HepG2 (cell line): ENCODE measurements around the gene PDE4D. TPM values are rescaled to one million over a fixed set of nuclear protein-coding genes. Genes with fewer than 3 reads are reported as not detected.

Source experiments
- ATAC-seq: fragments of 200-7000 bp; cut with Tn5 transposase; 3 replicates; pipeline ENCODE4 v1.9.1; 2020; ENCODE audit warnings: mild to moderate bottlenecking, moderate library complexity
- BruUV-seq: library from RNA; stranded (reverse); fragments of 400-500 nt; replicated peaks from 2 replicates; lab custom pipeline; 2021; lab: Mats Ljungman, UMichigan
- CTCF ChIA-PET: fragments of 300-600 bp; formaldehyde crosslinking; extraction: SDS; loops from one replicate; lab custom pipeline; 2021; ENCODE audit warnings: low total read pairs, inconsistent platforms, low intra/inter-chr PET ratio; lab: Yijun Ruan, JAX
- POLR2A ChIA-PET: fragments of 350-600 bp; sonication (Branson Sonifier 250); formaldehyde crosslinking; loops from one replicate; lab custom pipeline; 2020; ENCODE audit warnings: antibody characterized with exemption, inconsistent platforms; lab: Yijun Ruan, JAX
- DNase-seq: peaks from one replicate; pipeline ENCODE4 v3.0.0-alpha.2; 2015; ENCODE audit warnings: low spot score
- FAIRE-seq: peaks from 3 replicates; lab custom pipeline; 2011; peaks lifted over from hg19 to GRCh38; lab: Jason Lieb, UNC
- H2AFZ ChIP-seq: one replicate; pipeline ENCODE4 v1.6.1; 2011; ENCODE audit warnings: low read length, inconsistent platforms
- H3K27ac ChIP-seq: fragments of 300-600 bp; 3 replicates; pipeline ENCODE4 v1.8.0; 2011; ENCODE audit warnings: mixed run types, mild to moderate bottlenecking, mixed read lengths, low read length, inconsistent platforms; ENCODE audit not compliant: insufficient read depth; ENCODE audit errors: extremely low read length
- H3K27me3 ChIP-seq, 2 experiments: fragments of 200-600 bp in 1 of 2; 2 replicates in 1 of 2; 3 replicates in 1 of 2; pipeline versions ENCODE4 v1.6.0 to v1.8.0; 2011; ENCODE audit warnings: low read length in 2 of 2, mild to moderate bottlenecking in 2 of 2, moderate library complexity in 2 of 2, inconsistent platforms in 1 of 2; ENCODE audit not compliant: insufficient read depth in 2 of 2, control insufficient read depth in 1 of 2
- H3K36me3 ChIP-seq, 2 experiments: fragments of 200-600 bp in 1 of 2; replicated peaks in 1 of 2; 2 replicates in 1 of 2; 3 replicates in 1 of 2; pipeline versions ENCODE4 v1.5.1 to v1.8.0; 2011; ENCODE audit warnings: low read length in 2 of 2, inconsistent platforms in 1 of 2; ENCODE audit not compliant: insufficient read depth in 2 of 2, control insufficient read depth in 1 of 2
- H3K4me1 ChIP-seq: 2 replicates; pipeline ENCODE4 v1.5.1; 2012; ENCODE audit warnings: low read length, inconsistent platforms; ENCODE audit not compliant: insufficient read depth
- H3K4me2 ChIP-seq: 2 replicates; pipeline ENCODE4 v1.6.0; 2011; ENCODE audit warnings: low read depth, low read length, inconsistent platforms
- H3K4me3 ChIP-seq, 3 experiments: fragments of 200-600 bp in 1 of 3; sonication (generic), shearing (Covaris generic) in 1 of 3; replicated peaks in 1 of 3; 2 replicates each; pipeline ENCODE4 v1.5.1; 2011 to 2016; ENCODE audit warnings: low read length in 3 of 3, inconsistent platforms in 2 of 3, low read depth in 2 of 3, mild to moderate bottlenecking in 2 of 3, control low read depth in 1 of 3, mixed read lengths in 1 of 3; ENCODE audit not compliant: insufficient read depth in 1 of 3
- H3K79me2 ChIP-seq: one replicate; pipeline ENCODE4 v1.6.1; 2011; ENCODE audit warnings: low read length, inconsistent platforms; ENCODE audit not compliant: insufficient read depth
- H3K9ac ChIP-seq: 2 replicates; pipeline ENCODE4 v1.6.0; 2011; ENCODE audit warnings: mild to moderate bottlenecking, low read depth, low read length, inconsistent platforms; ENCODE audit not compliant: insufficient read depth
- H3K9me3 ChIP-seq: 2 replicates; pipeline ENCODE4 v1.5.1; 2012; ENCODE audit warnings: mild to moderate bottlenecking, low read length
- H4K20me1 ChIP-seq: 2 replicates; pipeline ENCODE4 v1.6.0; 2011; ENCODE audit warnings: inconsistent platforms, mild to moderate bottlenecking, low read length, moderate library complexity; ENCODE audit not compliant: insufficient read depth
- AGO1 ChIP-seq: fragments of 200-400 bp; formaldehyde crosslinking; IDR thresholded peaks from 2 replicates; pipeline ENCODE4 v1.6.1; 2017; ENCODE audit warnings: mild to moderate bottlenecking, low read depth, low read length, moderate library complexity; ENCODE audit not compliant: poor library complexity, severe bottlenecking
- CEBPG ChIP-seq: IDR thresholded peaks from 2 replicates; pipeline ENCODE4 v1.6.1; 2016
- CTCF ChIP-seq: sonication (generic); formaldehyde crosslinking; IDR thresholded peaks from 2 replicates; pipeline ENCODE4 v1.5.0; 2020; ENCODE audit warnings: mild to moderate bottlenecking, missing genetic modification reagents, moderate library complexity
- RBM39 ChIP-seq: fragments of 200-400 bp; formaldehyde crosslinking; IDR thresholded peaks from one replicate; pipeline ENCODE4 v1.6.1; 2018; ENCODE audit warnings: antibody characterized with exemption, mild to moderate bottlenecking, low read depth, low read length; ENCODE audit not compliant: poor library complexity, severe bottlenecking
- SAFB2 ChIP-seq: sonication (generic); formaldehyde crosslinking; IDR thresholded peaks from 2 replicates; pipeline ENCODE4 v1.5.1; 2020; ENCODE audit warnings: missing genetic modification reagents, low read depth, mild to moderate bottlenecking, borderline replicate concordance
- STAG1 ChIP-seq: sonication (generic); formaldehyde crosslinking; IDR thresholded peaks from 2 replicates; pipeline ENCODE4 v1.4.0; 2020; ENCODE audit warnings: missing genetic modification reagents
- TBX2 ChIP-seq: sonication (generic); formaldehyde crosslinking; IDR thresholded peaks from 2 replicates; pipeline ENCODE4 v1.5.0; 2020; ENCODE audit warnings: missing genetic modification reagents, mild to moderate bottlenecking, borderline replicate concordance
- ZBTB37 ChIP-seq: sonication (generic); formaldehyde crosslinking; IDR thresholded peaks from 2 replicates; pipeline ENCODE4 v1.4.0; 2020; ENCODE audit warnings: mild to moderate bottlenecking, missing genetic modification reagents
- ZFP90 ChIP-seq: sonication (generic); formaldehyde crosslinking; IDR thresholded peaks from 2 replicates; pipeline ENCODE4 v1.8.0; 2022; ENCODE audit warnings: missing genetic modification reagents, mild to moderate bottlenecking, inconsistent platforms, borderline replicate concordance
- ZNF136 ChIP-seq: sonication (generic); formaldehyde crosslinking; IDR thresholded peaks from 2 replicates; pipeline ENCODE4 v1.8.1; 2022; ENCODE audit warnings: low read depth, mild to moderate bottlenecking, moderate library complexity, missing genetic modification reagents
- ZNF180 ChIP-seq: sonication (generic); formaldehyde crosslinking; IDR thresholded peaks from 2 replicates; pipeline ENCODE4 v1.4.0; 2020; ENCODE audit warnings: low read depth, missing genetic modification reagents, borderline replicate concordance
- ZNF414 ChIP-seq: sonication (generic); formaldehyde crosslinking; IDR thresholded peaks from 2 replicates; pipeline ENCODE4 v1.5.0; 2020; ENCODE audit warnings: missing genetic modification reagents
- ZNF766 ChIP-seq: sonication (generic); formaldehyde crosslinking; IDR thresholded peaks from 2 replicates; pipeline ENCODE4 v1.5.0; 2020; ENCODE audit warnings: missing genetic modification reagents, borderline replicate concordance
- ZNF775 ChIP-seq: sonication (generic); formaldehyde crosslinking; IDR thresholded peaks from 2 replicates; pipeline ENCODE4 v1.4.0; 2020; ENCODE audit warnings: missing genetic modification reagents, mild to moderate bottlenecking, moderate library complexity, borderline replicate concordance
- ZNF800 ChIP-seq: sonication (generic); formaldehyde crosslinking; IDR thresholded peaks from 2 replicates; pipeline ENCODE4 v1.4.0; 2020; ENCODE audit warnings: missing genetic modification reagents
- WGBS: methylation state at CpG from one replicate; pipeline ENCODE4 v1.1.6; 2017; ENCODE audit warnings: low lambda C conversion rate; 5-methylcytosine and 5-hydroxymethylcytosine counted together
- in situ Hi-C: cut with HindIII; loops from 2 replicates; pipeline ENCODE4 v1.10.0; 2017; ENCODE audit warnings: low pct_unique_long_range_greater_than_20kb; ENCODE audit not compliant: extremely low pct_ligation_motif_present
- intact Hi-C: fragments of 100-400 bp; cut with micrococcal nuclease; formaldehyde crosslinking; loops from one replicate; pipeline ENCODE4 v1.10.0; 2022; ENCODE audit not compliant: unreplicated experiment
- polyA plus RNA-seq, 8 experiments: library from polyadenylated mRNA; depleted of rRNA in 3 of 8; stranded (reverse) in 7 of 8; unstranded in 1 of 8; fragments of >200 nt; fragmentation: Illumina TruSeq in 4 of 8; extraction: Trizol in 4 of 8; gene quantifications; 2 replicates each; pipeline versions ENCODE4 v1.2.1 to v1.2.3, GENCODE V29; 2011 to 2016; ENCODE audit warnings: low read depth in 4 of 8, missing spikeins in 1 of 8, mixed read lengths in 1 of 8; ENCODE audit not compliant: insufficient read depth in 1 of 8
- total RNA-seq, 5 experiments: library from RNA; depleted of rRNA; stranded (reverse); fragments of >200 nt; fragmentation: Illumina TruSeq; extraction: Trizol; gene quantifications; 2 replicates each; pipeline ENCODE4 v1.2.3, GENCODE V29; 2016; ENCODE audit warnings: low read depth in 1 of 5

Gene PDE4D
- total and polyA plus RNA-seq, 2 of the 13 experiments (the other 11 are each of a cell fraction or from before 2014, with no cell fraction given) = 7.0 to 12.2 TPM

- peak; percentile 42 for TF ChIP-seq CTCF (CRISPR knock-in tag)
- peak; percentile 17; the same call in 1 of the 2 replicates for TF ChIP-seq STAG1
- no peak for TF ChIP-seq SAFB2 (CRISPR knock-in tag)
- TF ChIP-seq ZNF414 (CRISPR knock-in tag) = no peak
These were observed 545.3 kb downstream of the PDE4D start (continued) for GRCh38 chr5:59348189-59348588.

- DNase-seq (no peak), FAIRE-seq (no peak), ATAC-seq (no peak)
- ChIA-PET POLR2A (no interaction called here), CTCF (interaction anchor here (1.7 kb wide), 1 partner anchor 158 kb away, joined by 4 read pairs; no protein-coding TSS in a partner anchor)
- H3K27me3 ChIP-seq = no peaks in the 10 kb centered on the region
- H3K4me2 ChIP-seq = no peak overlapping the region
- no peaks in the 10 kb centered on the region for H3K9me3 ChIP-seq
- 47% methylated on average over 1 of the region's 1 CpG for WGBS
- no peak overlapping the region for H3K27ac ChIP-seq
- H2AFZ ChIP-seq = no peak overlapping the region
- no peaks in the 10 kb centered on the region for H3K4me1 ChIP-seq
- H3K4me3 ChIP-seq = no peak overlapping the region
- intact Hi-C loops (no loop called here), in situ Hi-C loops (loop anchor here (10.0 kb wide), 1 partner anchor 132 kb away; no protein-coding TSS in a partner anchor)
- no peaks in the 10 kb centered on the region for H3K36me3 ChIP-seq
- no peak overlapping the region for H3K9ac ChIP-seq
- no peaks in the 10 kb centered on the region for H4K20me1 ChIP-seq
- no TSS peak for BruUV-seq
- H3K79me2 ChIP-seq = no peaks in the 10 kb centered on the region
- TF ChIP-seq RBM39 = no peak
- TF ChIP-seq ZNF180 (CRISPR knock-in tag) = no peak
- TF ChIP-seq ZNF766 (CRISPR knock-in tag) = no peak
- no peak for TF ChIP-seq ZFP90 (CRISPR knock-in tag)
- TF ChIP-seq AGO1 = no peak
- TF ChIP-seq CEBPG = no peak
- TF ChIP-seq ZNF800 (CRISPR knock-in tag) = no peak
- no peak for TF ChIP-seq TBX2 (CRISPR knock-in tag)
- no peak for TF ChIP-seq ZBTB37 (CRISPR knock-in tag)
- no peak for TF ChIP-seq ZNF136 (CRISPR knock-in tag)
- TF ChIP-seq ZNF775 (CRISPR knock-in tag) = no peak
These were observed 546.5 kb downstream of the PDE4D start for GRCh38 chr5:59346982-59347381.
